IPS-15b (cell line): ENCODE measurements around the gene SQSTM1.
"Not testable (repeated sequence)": the region's sequence is repeated elsewhere in the genome, so short reads cannot be mapped to it uniquely, and the experiment has no call there.

Source experiments
- H3K27me3 ChIP-seq: one replicate; pipeline ENCODE4 v1.6.1; 2013; ENCODE audit warnings: low read length; ENCODE audit not compliant: control insufficient read depth, insufficient read depth
- H3K36me3 ChIP-seq: one replicate; pipeline ENCODE4 v1.6.1; 2013; ENCODE audit warnings: low read length; ENCODE audit not compliant: control insufficient read depth, insufficient read depth
- H3K4me1 ChIP-seq: one replicate; pipeline ENCODE4 v1.6.1; 2013; ENCODE audit warnings: mild to moderate bottlenecking, low read length; ENCODE audit not compliant: control insufficient read depth, insufficient read depth
- H3K4me3 ChIP-seq: one replicate; pipeline ENCODE4 v1.5.1; 2013; ENCODE audit warnings: low read depth, low read length
- H3K9ac ChIP-seq: one replicate; pipeline ENCODE4 v1.6.1; 2013; ENCODE audit warnings: low read depth, mild to moderate bottlenecking, low read length
- H3K9me3 ChIP-seq: one replicate; pipeline ENCODE4 v1.6.1; 2013; ENCODE audit warnings: mild to moderate bottlenecking, low read length; ENCODE audit not compliant: control insufficient read depth, insufficient read depth

SQSTM1 gene

GRCh38 chr5:179834120-179834519 lies 13.4 kb downstream of the SQSTM1 start:
- H3K9ac ChIP-seq = no peak overlapping the region
- peaks cover 52% of the 10 kb centered on the region for H3K36me3 ChIP-seq
- H3K9me3 ChIP-seq = no peaks in the 10 kb centered on the region
- H3K27me3 ChIP-seq = no peaks in the 10 kb centered on the region
- H3K4me3 ChIP-seq = no peak overlapping the region
- H3K4me1 ChIP-seq = peaks cover under 1% of the 10 kb centered on the region

- H3K4me3 ChIP-seq, H3K9me3 ChIP-seq, H3K27me3 ChIP-seq, H3K4me1 ChIP-seq, H3K9ac ChIP-seq: not testable (repeated sequence)
- H3K36me3 ChIP-seq = peaks cover 57% of the 10 kb centered on the region
These were observed 14.2 kb downstream of the SQSTM1 start for GRCh38 chr5:179834871-179835270.

DNA sequence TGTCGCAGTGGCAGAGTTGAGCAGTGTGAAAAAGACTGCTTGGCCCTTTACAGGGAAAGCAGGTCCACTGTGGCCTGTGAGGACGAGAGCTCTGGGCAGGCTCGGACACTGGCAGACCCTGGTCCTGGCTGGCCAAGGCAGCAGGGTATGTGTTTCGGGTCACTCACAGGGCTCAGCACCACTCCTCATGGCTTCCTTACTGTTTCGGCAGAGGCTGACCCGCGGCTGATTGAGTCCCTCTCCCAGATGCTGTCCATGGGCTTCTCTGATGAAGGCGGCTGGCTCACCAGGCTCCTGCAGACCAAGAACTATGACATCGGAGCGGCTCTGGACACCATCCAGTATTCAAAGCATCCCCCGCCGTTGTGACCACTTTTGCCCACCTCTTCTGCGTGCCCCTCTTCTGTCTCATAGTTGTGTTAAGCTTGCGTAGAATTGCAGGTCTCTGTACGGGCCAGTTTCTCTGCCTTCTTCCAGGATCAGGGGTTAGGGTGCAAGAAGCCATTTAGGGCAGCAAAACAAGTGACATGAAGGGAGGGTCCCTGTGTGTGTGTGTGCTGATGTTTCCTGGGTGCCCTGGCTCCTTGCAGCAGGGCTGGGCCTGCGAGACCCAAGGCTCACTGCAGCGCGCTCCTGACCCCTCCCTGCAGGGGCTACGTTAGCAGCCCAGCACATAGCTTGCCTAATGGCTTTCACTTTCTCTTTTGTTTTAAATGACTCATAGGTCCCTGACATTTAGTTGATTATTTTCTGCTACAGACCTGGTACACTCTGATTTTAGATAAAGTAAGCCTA lies 15.7 kb downstream of the SQSTM1 start:
- Histone ChIP-seq H3K27me3 (no peaks in the 10 kb centered on the region), H3K36me3 (peaks cover 60% of the 10 kb centered on the region), H3K9ac (no peak overlapping the region), H3K9me3 (no peaks in the 10 kb centered on the region), H3K4me3 (no peak overlapping the region), H3K4me1 (no peaks in the 10 kb centered on the region)

DNA sequence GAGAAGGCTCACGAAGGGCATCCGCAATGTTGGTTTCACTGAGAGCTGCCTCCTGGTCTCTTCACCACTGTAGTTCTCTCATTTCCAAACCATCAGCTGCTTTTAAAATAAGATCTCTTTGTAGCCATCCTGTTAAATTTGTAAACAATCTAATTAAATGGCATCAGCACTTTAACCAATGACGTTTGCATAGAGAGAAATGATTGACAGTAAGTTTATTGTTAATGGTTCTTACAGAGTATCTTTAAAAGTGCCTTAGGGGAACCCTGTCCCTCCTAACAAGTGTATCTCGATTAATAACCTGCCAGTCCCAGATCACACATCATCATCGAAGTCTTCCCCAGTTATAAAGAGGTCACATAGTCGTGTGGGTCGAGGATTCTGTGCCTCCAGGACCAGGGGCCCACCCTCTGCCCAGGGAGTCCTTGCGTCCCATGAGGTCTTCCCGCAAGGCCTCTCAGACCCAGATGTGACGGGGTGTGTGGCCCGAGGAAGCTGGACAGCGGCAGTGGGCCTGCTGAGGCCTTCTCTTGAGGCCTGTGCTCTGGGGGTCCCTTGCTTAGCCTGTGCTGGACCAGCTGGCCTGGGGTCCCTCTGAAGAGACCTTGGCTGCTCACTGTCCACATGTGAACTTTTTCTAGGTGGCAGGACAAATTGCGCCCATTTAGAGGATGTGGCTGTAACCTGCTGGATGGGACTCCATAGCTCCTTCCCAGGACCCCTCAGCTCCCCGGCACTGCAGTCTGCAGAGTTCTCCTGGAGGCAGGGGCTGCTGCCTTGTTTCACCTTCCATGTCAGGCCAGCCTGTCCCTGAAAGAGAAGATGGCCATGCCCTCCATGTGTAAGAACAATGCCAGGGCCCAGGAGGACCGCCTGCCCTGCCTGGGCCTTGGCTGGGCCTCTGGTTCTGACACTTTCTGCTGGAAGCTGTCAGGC lies 16.6 kb downstream of the SQSTM1 start:
- peaks cover 55% of the 10 kb centered on the region for H3K36me3 ChIP-seq
- no peak overlapping the region for H3K9ac ChIP-seq

DNA sequence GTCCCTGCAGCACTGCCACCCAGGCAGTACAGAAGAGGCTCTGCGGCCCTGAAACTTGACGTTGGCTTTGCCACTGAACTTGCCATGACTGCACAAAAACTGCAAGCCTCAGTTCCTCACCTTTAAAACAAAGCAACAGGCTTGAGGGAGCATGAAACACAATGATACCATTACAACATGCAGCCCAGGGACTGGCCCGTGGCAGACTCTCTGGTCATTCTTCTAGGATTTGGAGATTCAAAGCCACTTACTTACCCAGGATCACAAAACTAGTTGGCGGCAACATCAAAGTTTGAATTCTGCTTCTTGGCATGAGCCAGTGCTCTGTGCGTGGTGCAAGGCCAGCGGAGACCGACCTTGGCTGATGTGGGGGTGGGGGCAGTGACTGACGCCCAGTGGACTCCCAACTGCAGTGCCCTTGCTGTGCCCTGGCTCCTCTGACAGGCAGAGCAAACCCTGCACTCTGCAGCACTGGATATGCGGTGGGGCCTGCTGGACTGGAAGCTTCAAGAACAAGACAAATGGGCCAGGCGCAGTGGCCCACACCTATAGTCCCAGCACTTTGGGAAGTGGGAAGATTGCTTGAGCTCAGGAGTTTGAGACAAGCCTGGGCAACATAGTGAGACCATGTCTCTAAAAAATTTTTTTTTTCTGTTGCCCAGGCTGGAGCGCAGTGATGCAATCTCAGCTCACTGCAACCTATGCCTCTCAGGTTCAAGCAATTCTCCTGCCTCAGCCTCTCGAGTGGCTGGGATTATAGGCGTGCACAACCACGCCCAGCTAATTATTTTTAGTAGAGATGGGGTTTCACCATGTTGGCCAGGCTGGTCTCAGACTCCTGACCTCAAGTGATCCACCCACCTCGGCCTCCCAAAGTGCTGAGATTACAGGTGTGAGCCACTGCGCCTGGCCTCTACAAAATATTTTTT lies 18.9 kb downstream of the SQSTM1 start:
- H3K4me1 ChIP-seq = no peaks in the 10 kb centered on the region
- H3K4me3 ChIP-seq = no peak overlapping the region
- no peaks in the 10 kb centered on the region for H3K9me3 ChIP-seq
- no peak overlapping the region for H3K9ac ChIP-seq
- H3K27me3 ChIP-seq = no peaks in the 10 kb centered on the region
- H3K36me3 ChIP-seq = peaks cover 42% of the 10 kb centered on the region

More for the DNA sequence above, 16.6 kb downstream of the SQSTM1 start:
- Histone ChIP-seq H3K4me1 (no peaks in the 10 kb centered on the region), H3K27me3 (no peaks in the 10 kb centered on the region), H3K9me3 (no peaks in the 10 kb centered on the region), H3K4me3 (no peak overlapping the region)

GRCh38 chr5:179840321-179840720 lies 19.6 kb downstream of the SQSTM1 start:
- Histone ChIP-seq H3K4me1 (no peaks in the 10 kb centered on the region), H3K9ac (no peak overlapping the region), H3K36me3 (peaks cover 43% of the 10 kb centered on the region), H3K4me3 (no peak overlapping the region), H3K9me3 (no peaks in the 10 kb centered on the region), H3K27me3 (no peaks in the 10 kb centered on the region)

GRCh38 chr5:179840766-179841165 lies 20.1 kb downstream of the SQSTM1 start:
- peaks cover 43% of the 10 kb centered on the region for H3K36me3 ChIP-seq
- H3K27me3 ChIP-seq = no peaks in the 10 kb centered on the region
- no peaks in the 10 kb centered on the region for H3K4me1 ChIP-seq
- H3K9me3 ChIP-seq = no peaks in the 10 kb centered on the region
- H3K4me3 ChIP-seq = no peak overlapping the region
- H3K9ac ChIP-seq = no peak overlapping the region

DNA sequence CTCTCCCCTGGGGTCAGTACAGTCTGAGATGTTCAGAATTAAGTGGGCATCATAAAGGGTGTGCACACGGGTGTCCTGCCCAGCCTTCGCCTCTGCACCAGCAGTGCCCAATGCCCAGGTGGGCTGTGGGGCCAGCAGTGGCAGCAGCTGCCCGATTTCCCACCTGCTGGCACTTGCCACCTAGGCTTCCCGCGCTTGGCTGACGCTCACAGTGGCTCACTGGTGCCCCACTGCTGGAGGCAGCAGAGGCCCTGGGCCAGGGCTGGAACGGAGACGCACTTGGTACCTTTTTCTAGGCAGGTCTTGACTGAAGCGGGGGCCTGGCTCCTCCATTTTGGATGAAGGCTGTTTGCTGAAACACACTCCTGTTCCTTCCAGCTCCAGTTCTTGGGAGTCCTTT lies 20.9 kb downstream of the SQSTM1 start:
- Histone ChIP-seq H3K27me3 (no peaks in the 10 kb centered on the region), H3K36me3 (peaks cover 38% of the 10 kb centered on the region), H3K9me3 (no peaks in the 10 kb centered on the region), H3K4me1 (no peaks in the 10 kb centered on the region), H3K4me3 (no peak overlapping the region), H3K9ac (no peak overlapping the region)

GRCh38 chr5:179852993-179853547 lies 32.4 kb downstream of the SQSTM1 start:
- H3K4me3 ChIP-seq = no peak overlapping the region
- H3K4me1 ChIP-seq = no peaks in the 10 kb centered on the region
- peaks cover 38% of the 10 kb centered on the region for H3K36me3 ChIP-seq
- H3K27me3 ChIP-seq = no peaks in the 10 kb centered on the region
- H3K9ac ChIP-seq = no peak overlapping the region
- no peaks in the 10 kb centered on the region for H3K9me3 ChIP-seq

DNA sequence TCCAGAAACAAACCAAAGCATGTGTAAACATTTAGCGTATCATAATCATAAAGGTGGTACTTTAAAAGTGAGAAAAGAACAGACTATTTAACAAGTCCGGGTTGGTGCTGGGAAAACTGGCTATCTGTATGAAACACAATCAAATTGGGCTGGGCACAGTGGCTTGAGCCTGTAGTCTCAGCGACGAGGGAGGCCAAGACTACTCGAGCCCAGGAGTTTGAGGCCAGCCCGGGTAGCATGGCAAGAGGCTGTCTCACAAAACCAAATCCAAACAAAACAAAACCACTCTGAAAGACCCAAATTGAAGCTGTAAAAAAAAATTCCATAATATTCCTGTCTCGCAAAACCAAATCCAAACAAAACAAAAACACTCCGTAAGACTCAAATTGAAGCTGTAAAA lies 33.7 kb downstream of the SQSTM1 start:
- no peaks in the 10 kb centered on the region for H3K9me3 ChIP-seq
- peaks cover 27% of the 10 kb centered on the region for H3K36me3 ChIP-seq
- no peak overlapping the region for H3K4me3 ChIP-seq
- no peak overlapping the region for H3K9ac ChIP-seq
- no peaks in the 10 kb centered on the region for H3K27me3 ChIP-seq
- H3K4me1 ChIP-seq = no peaks in the 10 kb centered on the region

DNA sequence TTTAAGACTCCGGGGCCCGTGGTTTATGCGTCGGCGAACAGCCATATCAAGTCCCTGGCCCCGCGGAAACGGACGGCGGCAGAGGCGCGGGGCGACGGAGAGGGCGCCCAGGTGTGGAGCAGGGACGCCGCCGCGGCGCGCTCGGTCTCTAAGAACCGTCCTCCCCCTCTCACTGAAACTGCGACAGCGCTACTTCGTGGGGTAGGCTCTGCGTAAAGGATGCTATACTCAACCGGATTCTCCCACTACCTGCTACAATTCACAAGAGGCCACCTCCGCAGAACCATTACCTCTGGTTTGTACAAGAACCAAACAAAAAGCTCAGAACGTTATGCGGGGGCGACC lies 37.5 kb downstream of the SQSTM1 start:
- H3K9ac ChIP-seq = peak overlapping the region; percentile 37
- H3K36me3 ChIP-seq = peaks cover 5% of the 10 kb centered on the region
- no peaks in the 10 kb centered on the region for H3K9me3 ChIP-seq
- H3K4me3 ChIP-seq = peak overlapping the region; percentile 85
- no peaks in the 10 kb centered on the region for H3K27me3 ChIP-seq
- H3K4me1 ChIP-seq = no peaks in the 10 kb centered on the region
